Neural progenitor cell (in vitro differentiated cells): Measurements from ENCODE around the gene SH3TC1. TPM values are rescaled to one million over a fixed set of nuclear protein-coding genes. Genes with fewer than 3 reads are reported as not detected.

Experiments
- DNase-seq: peaks from one replicate; pipeline ENCODE4 v3.0.0-alpha.2; 2016; ENCODE audit warnings: low spot score
- H2AFZ ChIP-seq: fragments of 200-600 bp; sonication (generic); replicated peaks from 2 replicates; pipeline ENCODE4 v1.6.1; 2016; ENCODE audit warnings: antibody characterized with exemption
- H3F3A ChIP-seq: fragments of 200-600 bp; sonication (generic); 2 replicates; pipeline ENCODE4 v1.6.1; 2016; ENCODE audit warnings: antibody characterized with exemption, low read depth
- H3K27ac ChIP-seq: fragments of 200-600 bp; sonication (generic); 2 replicates; pipeline ENCODE4 v1.5.1; 2016; ENCODE audit warnings: mild to moderate bottlenecking
- H3K27me3 ChIP-seq: fragments of 200-600 bp; sonication (generic); 2 replicates; pipeline ENCODE4 v1.6.1; 2016; ENCODE audit warnings: mild to moderate bottlenecking, moderate library complexity
- H3K36me3 ChIP-seq: fragments of 200-600 bp; sonication (generic); 2 replicates; pipeline ENCODE4 v1.5.1; 2016
- H3K4me1 ChIP-seq: fragments of 200-600 bp; sonication (generic); 2 replicates; pipeline ENCODE4 v1.6.1; 2016; ENCODE audit warnings: mixed run types
- H3K4me2 ChIP-seq: fragments of 200-600 bp; sonication (generic); 2 replicates; pipeline ENCODE4 v1.6.1; 2016
- H3K4me3 ChIP-seq: fragments of 200-600 bp; sonication (generic); 2 replicates; pipeline ENCODE4 v1.5.1; 2016
- H3K79me2 ChIP-seq: fragments of 200-600 bp; sonication (generic); 2 replicates; pipeline ENCODE4 v1.6.1; 2016; ENCODE audit warnings: low read depth
- H3K9ac ChIP-seq: fragments of 200-600 bp; sonication (generic); 2 replicates; pipeline ENCODE4 v1.6.1; 2016
- H3K9me3 ChIP-seq: fragments of 200-600 bp; sonication (generic); 2 replicates; pipeline ENCODE4 v1.5.1; 2016; ENCODE audit warnings: low read depth
- H4K20me1 ChIP-seq: fragments of 200-600 bp; sonication (generic); 2 replicates; pipeline ENCODE4 v1.6.1; 2016; ENCODE audit warnings: low read depth
- H3K27ac Mint-ChIP-seq: 3 replicates; pipeline ENCODE4 v1.8.0; 2021; ENCODE audit warnings: mixed read lengths
- H3K27me3 Mint-ChIP-seq: 2 replicates; pipeline ENCODE4 v1.8.0; 2022; ENCODE audit warnings: low read depth, mild to moderate bottlenecking, inconsistent platforms, moderate library complexity, mixed read lengths; ENCODE audit not compliant: insufficient read depth
- H3K36me3 Mint-ChIP-seq: 3 replicates; pipeline ENCODE4 v1.8.0; 2021; ENCODE audit warnings: mixed read lengths
- H3K4me1 Mint-ChIP-seq: 3 replicates; pipeline ENCODE4 v1.8.0; 2021; ENCODE audit warnings: mixed read lengths
- H3K4me3 Mint-ChIP-seq: 3 replicates; pipeline ENCODE4 v1.8.0; 2021; ENCODE audit warnings: mild to moderate bottlenecking, moderate library complexity, mixed read lengths
- H3K9me3 Mint-ChIP-seq: 3 replicates; pipeline ENCODE4 v1.8.0; 2020; ENCODE audit warnings: mixed read lengths
- CTCF ChIP-seq: fragments of 200-600 bp; sonication (generic); IDR thresholded peaks from 2 replicates; pipeline ENCODE4 v1.5.1; 2017; ENCODE audit warnings: antibody characterized with exemption, mild to moderate bottlenecking
- EZH2 ChIP-seq: fragments of 200-600 bp; sonication (generic); IDR thresholded peaks from 2 replicates; pipeline ENCODE4 v1.6.1; 2017; ENCODE audit warnings: antibody characterized with exemption, mild to moderate bottlenecking, moderate library complexity
- EZH2phosphoT487 ChIP-seq: fragments of 200-600 bp; sonication (generic); IDR thresholded peaks from 2 replicates; pipeline ENCODE4 v1.6.1; 2017; ENCODE audit warnings: antibody characterized with exemption
- total RNA-seq: library from RNA; depleted of rRNA; stranded (reverse); fragments of >200 nt; gene quantifications from 2 replicates; pipeline ENCODE4 v1.2.3, GENCODE V29; 2015; ENCODE audit warnings: low replicate concordance

SH3TC1 gene
- total RNA-seq, 1 donor from 2014 or later = 0.22 TPM

- TF ChIP-seq EZH2 (no peak), CTCF (no peak), EZH2phosphoT487 (no peak)
- Mint-ChIP-seq H3K9me3 (peaks cover 2% of the 10 kb centered on the region), H3K36me3 (no peaks in the 10 kb centered on the region), H3K27me3 (peaks cover 22% of the 10 kb centered on the region), H3K4me3 (no peak overlapping the region), H3K27ac (peak overlapping the region; percentile 6), H3K4me1 (peaks cover 42% of the 10 kb centered on the region)
- Histone ChIP-seq H3K9ac (no peak overlapping the region), H3K4me1 (peaks cover 12% of the 10 kb centered on the region), H3K4me3 (no peak overlapping the region), H3F3A (peaks cover 7% of the 10 kb centered on the region), H3K27me3 (peaks cover 5% of the 10 kb centered on the region), H3K36me3 (no peaks in the 10 kb centered on the region), H3K4me2 (no peak overlapping the region), H2AFZ (no peak overlapping the region), H3K27ac (no peak overlapping the region), H3K9me3 (no peaks in the 10 kb centered on the region), H3K79me2 (no peaks in the 10 kb centered on the region), H4K20me1 (no peaks in the 10 kb centered on the region)
- DNase-seq = no peak
Observed at GRCh38 chr4:8276358-8277240, 77.5 kb downstream of the SH3TC1 start.

GRCh38 chr4:8277356-8278008 lies 78.4 kb downstream of the SH3TC1 start:
- Histone ChIP-seq H3F3A (peaks cover 7% of the 10 kb centered on the region), H3K4me3 (no peak overlapping the region), H2AFZ (no peak overlapping the region), H3K36me3 (no peaks in the 10 kb centered on the region), H3K27ac (no peak overlapping the region), H3K27me3 (no peaks in the 10 kb centered on the region), H3K4me2 (no peak overlapping the region), H3K9me3 (no peaks in the 10 kb centered on the region), H3K9ac (no peak overlapping the region), H3K79me2 (no peaks in the 10 kb centered on the region), H3K4me1 (peaks cover 12% of the 10 kb centered on the region), H4K20me1 (no peaks in the 10 kb centered on the region)
- no peak overlapping the region for H3K4me3 Mint-ChIP-seq
- H3K27me3 Mint-ChIP-seq = peaks cover 14% of the 10 kb centered on the region
- H3K4me1 Mint-ChIP-seq = peaks cover 36% of the 10 kb centered on the region
- no peaks in the 10 kb centered on the region for H3K9me3 Mint-ChIP-seq
- H3K36me3 Mint-ChIP-seq = no peaks in the 10 kb centered on the region
- TF ChIP-seq EZH2phosphoT487 = no peak
- no peak for TF ChIP-seq EZH2
- no peak for TF ChIP-seq CTCF
- DNase-seq = no peak
- H3K27ac Mint-ChIP-seq = no peak overlapping the region

GRCh38 chr4:8278009-8278395 lies 78.9 kb downstream of the SH3TC1 start:
- Mint-ChIP-seq H3K9me3 (no peaks in the 10 kb centered on the region), H3K4me3 (no peak overlapping the region), H3K36me3 (no peaks in the 10 kb centered on the region), H3K27ac (no peak overlapping the region), H3K27me3 (peaks cover 13% of the 10 kb centered on the region), H3K4me1 (peaks cover 37% of the 10 kb centered on the region)
- no peak overlapping the region for H3K4me2 ChIP-seq
- H3K27ac ChIP-seq = no peak overlapping the region
- H3K9me3 ChIP-seq = no peaks in the 10 kb centered on the region
- H3K4me3 ChIP-seq = no peak overlapping the region
- TF ChIP-seq EZH2 (no peak), CTCF (no peak), EZH2phosphoT487 (no peak)
- no peaks in the 10 kb centered on the region for H3K36me3 ChIP-seq
- H3F3A ChIP-seq = peaks cover 7% of the 10 kb centered on the region
- no peak overlapping the region for H2AFZ ChIP-seq
- no peak for DNase-seq
- H3K79me2 ChIP-seq = no peaks in the 10 kb centered on the region
- peaks cover 12% of the 10 kb centered on the region for H3K4me1 ChIP-seq
- H4K20me1 ChIP-seq = no peaks in the 10 kb centered on the region
- no peaks in the 10 kb centered on the region for H3K27me3 ChIP-seq
- H3K9ac ChIP-seq = no peak overlapping the region
